NCI-H2107 treated with DMSO at 0.1 percent for 48 hours (cell line): ENCODE data around the gene KRTAP9-2.
"Not testable (repeated sequence)": the region's sequence is repeated elsewhere in the genome, so short reads cannot be mapped to it uniquely, and the experiment has no call there.

ENCODE experiments used
- DNase-seq: peaks from one replicate; lab custom pipeline; 2025; ENCODE audit not compliant: unreplicated experiment; lab: John Stamatoyannopoulos, UW

Gene KRTAP9-2

DNA sequence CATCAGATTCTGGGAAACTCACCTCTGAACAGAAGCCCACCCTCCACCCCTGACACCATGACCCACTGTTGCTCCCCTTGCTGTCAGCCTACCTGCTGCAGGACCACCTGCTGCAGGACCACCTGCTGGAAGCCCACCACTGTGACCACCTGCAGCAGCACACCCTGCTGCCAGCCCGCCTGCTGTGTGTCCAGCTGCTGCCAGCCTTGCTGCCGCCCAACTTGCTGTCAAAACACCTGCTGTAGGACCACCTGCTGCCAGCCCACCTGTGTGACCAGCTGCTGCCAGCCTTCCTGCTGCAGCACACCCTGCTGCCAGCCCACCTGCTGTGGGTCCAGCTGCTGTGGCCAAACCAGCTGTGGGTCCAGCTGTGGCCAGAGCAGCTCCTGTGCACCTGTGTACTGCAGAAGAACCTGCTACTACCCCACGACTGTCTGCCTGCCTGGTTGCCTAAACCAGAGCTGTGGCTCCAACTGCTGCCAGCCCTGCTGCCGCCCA is at the start of gene KRTAP9-2:
TSS of gene KRTAP9-2 (plus strand) at position 51 of the 498 bp plus-strand sequence. CDS start at position 58, 7 bp downstream.
- DNase-seq, result not testable (repeated sequence)

DNA sequence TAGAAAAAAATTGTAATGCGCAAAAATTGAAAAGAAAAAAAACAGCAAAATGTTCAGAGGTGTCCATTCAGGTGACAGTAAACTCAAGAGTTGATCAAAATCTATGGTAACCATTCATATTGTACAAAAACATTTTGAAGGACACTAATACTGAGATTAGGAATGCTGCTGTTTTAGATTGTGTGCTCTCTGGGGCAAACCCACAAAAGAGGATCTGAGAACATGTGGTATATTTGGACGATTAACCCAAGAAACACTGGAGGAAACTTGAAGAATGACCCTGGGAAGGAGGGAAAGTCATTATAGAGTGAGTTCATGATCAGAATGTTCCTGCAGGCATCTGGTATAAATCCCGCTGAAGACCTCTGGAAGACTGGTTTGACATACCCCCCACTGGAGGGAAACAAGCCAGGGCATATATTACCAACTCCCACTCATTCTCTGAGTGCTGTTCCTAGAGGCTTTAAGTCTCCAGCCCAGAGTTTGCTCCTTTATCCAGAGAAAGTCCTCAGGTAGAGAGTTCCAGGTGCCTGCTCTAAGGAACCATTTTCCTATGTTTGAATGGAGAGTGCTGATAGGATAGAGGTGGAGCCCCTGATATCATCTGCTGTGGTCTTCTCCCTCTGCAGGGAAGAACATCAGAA is 49.6 kb upstream of the KRTAP9-2 start:
- DNase-seq, result no peak

DNA sequence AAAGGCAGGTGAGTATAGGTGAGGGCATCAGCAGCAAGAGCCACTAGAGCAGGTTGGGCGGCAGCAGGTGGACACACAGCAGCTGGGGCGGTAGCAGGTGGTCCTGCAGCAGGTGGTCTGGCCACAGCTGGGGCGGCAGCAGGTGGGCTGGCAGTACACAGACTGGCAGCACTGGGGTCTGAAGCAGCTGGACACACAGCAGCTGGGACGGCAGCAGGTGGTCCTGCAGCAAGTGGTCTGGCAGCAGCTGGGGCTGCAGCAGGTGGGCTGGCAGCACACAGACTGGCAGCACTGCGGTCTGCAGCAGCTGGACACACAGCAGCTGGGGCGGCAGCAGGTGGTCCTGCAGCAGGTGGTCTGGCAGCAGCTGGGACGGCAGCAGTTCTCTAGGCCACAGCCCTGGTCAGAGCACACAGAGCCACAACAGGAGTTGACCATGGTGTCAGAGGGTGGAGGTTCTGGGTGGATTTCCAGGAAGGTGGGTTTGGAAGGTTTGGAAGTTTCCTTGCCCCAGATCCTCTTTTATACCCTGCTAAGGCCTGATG is 48.6 kb upstream of the KRTAP9-2 start, which contains the start of gene KRTAP4-2:
TSS of gene KRTAP4-2 (minus strand) at position 495 of the 545 bp plus-strand sequence. CDS start at position 438, 57 bp downstream.
- DNase-seq, result no peak

DNA sequence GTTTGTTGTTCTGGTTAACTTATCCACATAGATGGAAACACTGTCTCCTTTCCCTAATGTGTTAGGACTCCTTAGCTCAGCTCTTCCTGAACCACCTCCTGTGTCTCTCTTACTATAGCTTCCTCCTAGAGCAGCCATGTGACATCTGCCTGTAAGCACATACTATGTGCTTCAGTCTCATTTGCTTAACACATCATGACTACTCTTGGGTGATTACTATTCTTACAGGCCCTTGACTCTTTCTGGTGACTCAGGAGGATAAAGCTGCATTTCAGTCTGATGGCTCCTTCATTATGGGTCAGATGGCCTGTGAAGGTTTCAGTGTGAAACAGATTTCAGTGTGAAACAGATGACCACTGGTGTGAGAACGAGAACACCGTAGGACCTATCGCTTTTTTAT is 48.1 kb upstream of the KRTAP9-2 start:
- no peak for DNase-seq

DNA sequence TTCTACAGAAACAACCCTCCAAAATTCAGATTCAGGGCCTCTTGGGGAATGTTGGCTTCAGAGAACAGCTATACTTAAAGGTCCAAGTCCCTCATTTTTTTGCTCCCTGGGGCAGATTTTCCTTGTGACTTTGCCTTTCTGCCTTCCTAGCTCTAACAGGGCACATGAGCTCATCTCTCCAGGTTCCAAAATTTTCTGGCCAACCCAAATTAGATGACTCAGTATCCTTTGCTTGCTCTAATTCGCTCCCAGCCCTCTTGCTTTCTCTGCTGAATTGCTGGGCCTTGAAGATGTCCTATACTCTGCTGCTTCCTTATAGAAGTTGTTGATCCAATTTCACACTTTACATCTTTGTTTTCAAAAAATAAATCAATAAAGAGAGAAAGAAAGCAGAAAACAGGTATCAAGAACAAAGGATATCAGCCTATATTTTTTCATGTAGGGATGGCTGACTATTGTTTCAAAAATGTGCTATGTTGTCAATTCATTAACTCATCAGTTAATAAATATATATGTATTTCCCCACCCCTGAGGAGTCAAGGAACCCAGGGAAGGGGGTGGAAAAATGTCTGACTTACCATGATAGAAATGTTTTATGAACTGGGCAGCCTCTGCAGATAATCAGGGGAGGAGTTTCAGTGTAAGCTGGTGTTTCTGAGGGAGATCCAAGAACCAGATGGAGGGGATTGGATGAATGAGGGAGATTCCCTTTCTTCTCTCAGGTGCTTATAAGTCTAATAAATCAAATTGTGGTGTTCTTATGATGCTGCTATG is 47.4 kb upstream of the KRTAP9-2 start:
- DNase-seq, result no peak

GRCh38 chr17:41184480-41184961 is 41.9 kb upstream of the KRTAP9-2 start, which contains the start of gene KRTAP4-1:
KRTAP4-1 (minus strand) TSS chr17:41184911; CDS start chr17:41184854, 57 bp downstream.
- DNase-seq, result no peak

DNA sequence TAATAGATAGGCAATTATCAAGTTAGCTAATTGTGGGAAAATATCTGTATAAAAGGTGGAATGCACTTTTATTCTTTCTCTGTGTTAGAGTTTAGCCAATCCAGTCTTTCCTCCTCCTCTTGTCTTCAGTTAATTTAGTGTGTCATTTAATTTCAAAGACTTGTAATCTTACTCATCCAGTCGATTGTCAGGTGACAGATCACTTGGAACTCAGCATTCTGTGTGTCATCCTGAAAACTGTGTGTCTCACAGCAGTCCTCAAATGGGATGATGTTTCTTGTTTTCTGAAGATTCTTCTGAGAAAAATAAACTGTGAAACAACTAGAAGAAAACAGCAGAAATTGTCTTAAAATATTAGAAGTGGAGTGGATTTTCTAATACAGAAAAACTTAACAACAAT is 41.4 kb upstream of the KRTAP9-2 start:
- DNase-seq, result no peak

GRCh38 chr17:41186872-41187271 is 39.6 kb upstream of the KRTAP9-2 start:
- DNase-seq, result no peak

- DNase-seq, result not testable (repeated sequence)
Observed at GRCh38 chr17:41189837-41190318, 36.6 kb upstream of the KRTAP9-2 start, which contains the start of gene KRTAP9-1. KRTAP9-1 (plus strand) TSS chr17:41189887; CDS start chr17:41189887, 0 bp downstream.

DNA sequence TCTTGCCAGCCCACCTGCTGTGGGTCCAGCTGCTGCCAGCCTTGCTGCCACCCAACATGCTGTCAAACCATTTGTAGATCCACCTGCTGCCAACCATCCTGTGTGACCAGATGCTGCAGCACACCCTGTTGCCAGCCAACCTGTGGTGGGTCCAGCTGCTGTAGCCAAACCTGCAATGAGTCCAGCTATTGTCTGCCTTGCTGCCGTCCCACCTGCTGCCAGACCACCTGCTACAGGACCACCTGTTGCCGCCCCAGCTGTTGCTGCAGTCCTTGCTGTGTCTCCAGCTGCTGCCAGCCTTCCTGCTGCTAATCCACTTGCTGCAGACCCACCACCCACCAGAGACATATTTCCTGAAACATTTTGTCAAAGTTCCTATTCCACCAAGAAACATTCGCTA is 36.1 kb upstream of the KRTAP9-2 start:
- DNase-seq, result no peak

- DNase-seq, result no peak
Observed at GRCh38 chr17:41196068-41196467, 30.4 kb upstream of the KRTAP9-2 start.

- DNase-seq, result no peak
Observed at GRCh38 chr17:41199421-41200078, 26.9 kb upstream of the KRTAP9-2 start.

- peak; percentile 11 for DNase-seq
Observed at GRCh38 chr17:41211845-41212466, 14.5 kb upstream of the KRTAP9-2 start.

- DNase-seq, result peak; percentile 28
Observed at GRCh38 chr17:41212524-41213169, 13.8 kb upstream of the KRTAP9-2 start.

- DNase-seq, result no peak
Observed at GRCh38 chr17:41215681-41216080, 10.8 kb upstream of the KRTAP9-2 start.

DNA sequence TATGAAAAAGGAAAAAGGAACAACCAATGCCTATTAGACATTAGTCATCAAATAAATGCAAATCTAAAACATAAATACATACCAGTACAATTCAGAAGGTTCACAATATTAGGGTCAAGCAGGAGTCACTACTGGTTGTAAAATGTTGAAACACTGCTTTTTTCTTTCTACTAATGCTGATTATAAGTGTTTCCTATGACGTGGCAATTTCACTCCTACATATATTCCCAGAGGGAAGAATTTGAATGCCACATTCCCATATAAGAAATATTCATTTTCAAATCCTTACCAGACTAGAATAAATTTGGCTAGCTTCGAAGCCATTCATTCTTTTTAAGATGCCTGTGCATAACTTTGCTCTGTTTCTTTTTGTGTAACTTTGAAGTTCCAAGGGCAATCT is 2.6 kb upstream of the KRTAP9-2 start:
- DNase-seq, result no peak

DNA sequence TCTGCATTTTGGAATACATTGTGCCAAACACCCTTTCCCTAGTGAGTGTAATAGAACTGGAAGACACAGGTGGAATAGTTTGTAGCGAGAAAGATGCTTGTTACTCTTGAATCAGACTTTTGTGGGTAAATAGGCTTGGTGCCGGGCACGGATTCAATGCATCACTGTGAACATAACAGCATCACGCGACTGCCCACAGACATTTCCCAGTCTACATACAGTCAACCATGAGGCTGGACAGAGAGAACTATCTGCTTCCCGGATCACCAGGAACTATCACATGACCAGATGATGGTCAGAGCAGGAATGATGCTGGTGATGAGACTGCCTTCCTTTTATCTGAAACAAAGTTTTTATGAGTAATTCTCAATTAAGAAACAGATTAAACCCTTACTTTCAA is 397 bp upstream of the KRTAP9-2 start:
- no peak for DNase-seq

GRCh38 chr17:41230094-41230493 is 3.6 kb downstream of the KRTAP9-2 start:
- DNase-seq, result no peak

DNA sequence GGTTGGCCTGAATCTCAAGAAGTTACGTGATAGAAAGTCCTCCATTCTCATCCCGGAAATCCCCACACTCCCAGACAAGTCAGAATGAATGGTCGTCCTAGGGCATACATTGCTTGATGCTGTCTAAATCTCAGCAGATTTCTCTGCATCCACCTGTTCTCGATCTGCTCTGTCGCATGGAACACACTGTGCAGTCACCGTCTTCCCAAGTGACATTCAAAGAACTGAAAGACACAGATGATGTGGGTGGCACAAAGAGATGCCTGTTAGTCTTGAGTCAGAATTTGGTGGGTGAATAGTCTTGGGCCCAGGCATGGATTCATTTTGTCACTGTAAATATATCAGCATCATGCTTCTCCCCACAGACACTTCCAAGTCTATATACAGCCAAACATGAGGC is 5.3 kb downstream of the KRTAP9-2 start:
- no peak for DNase-seq
